GM21576 (cell line): ENCODE measurements around the gene HBG1.

Source experiments
- ATAC-seq: cut with Tn5 transposase; IDR thresholded peaks from one replicate; pipeline ENCODE4 v1.9.1; 2021; ENCODE audit warnings: mild to moderate bottlenecking, moderate library complexity; ENCODE audit not compliant: unreplicated experiment

Gene HBG1

DNA sequence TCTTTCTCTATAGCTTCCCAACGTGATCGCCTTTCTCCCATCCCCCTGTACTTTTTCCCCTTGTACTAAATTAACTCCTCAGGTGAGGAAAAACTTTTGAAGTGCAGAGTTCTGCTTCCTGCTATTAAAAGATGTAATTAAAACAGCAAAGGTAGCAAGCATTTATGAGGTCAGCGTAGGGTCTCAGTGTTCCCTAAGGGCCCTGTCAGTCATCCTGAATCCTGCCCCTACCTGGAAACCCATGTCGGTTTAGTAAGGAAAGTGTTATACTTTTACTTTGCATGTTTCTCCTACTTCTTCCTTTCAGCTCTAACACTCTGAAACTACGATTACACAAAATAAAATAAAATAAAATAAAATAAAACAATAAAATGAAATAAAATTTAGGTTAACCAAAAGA, 21.5 kb downstream of the HBG1 start:
- ATAC-seq = no peak

DNA sequence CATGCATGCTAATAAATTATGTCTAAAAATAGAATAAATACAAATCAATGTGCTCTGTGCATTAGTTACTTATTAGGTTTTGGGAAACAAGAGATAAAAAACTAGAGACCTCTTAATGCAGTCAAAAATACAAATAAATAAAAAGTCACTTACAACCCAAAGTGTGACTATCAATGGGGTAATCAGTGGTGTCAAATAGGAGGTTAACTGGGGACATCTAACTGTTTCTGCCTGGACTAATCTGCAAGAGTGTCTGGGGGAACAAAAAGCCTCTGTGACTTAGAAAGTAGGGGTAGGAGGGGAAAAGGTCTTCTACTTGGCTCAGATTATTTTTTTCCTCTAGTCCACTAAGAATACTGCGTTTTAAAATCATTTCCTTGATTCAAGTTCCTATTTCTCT, 22.0 kb downstream of the HBG1 start:
- ATAC-seq = no peak

DNA sequence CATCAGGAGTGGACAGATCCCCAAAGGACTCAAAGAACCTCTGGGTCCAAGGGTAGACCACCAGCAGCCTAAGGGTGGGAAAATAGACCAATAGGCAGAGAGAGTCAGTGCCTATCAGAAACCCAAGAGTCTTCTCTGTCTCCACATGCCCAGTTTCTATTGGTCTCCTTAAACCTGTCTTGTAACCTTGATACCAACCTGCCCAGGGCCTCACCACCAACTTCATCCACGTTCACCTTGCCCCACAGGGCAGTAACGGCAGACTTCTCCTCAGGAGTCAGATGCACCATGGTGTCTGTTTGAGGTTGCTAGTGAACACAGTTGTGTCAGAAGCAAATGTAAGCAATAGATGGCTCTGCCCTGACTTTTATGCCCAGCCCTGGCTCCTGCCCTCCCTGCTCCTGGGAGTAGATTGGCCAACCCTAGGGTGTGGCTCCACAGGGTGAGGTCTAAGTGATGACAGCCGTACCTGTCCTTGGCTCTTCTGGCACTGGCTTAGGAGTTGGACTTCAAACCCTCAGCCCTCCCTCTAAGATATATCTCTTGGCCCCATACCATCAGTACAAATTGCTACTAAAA, 22.8 kb downstream of the HBG1 start, which contains the start of gene HBB:
TSS of gene HBB (minus strand) at position 340 of the 579 bp plus-strand sequence. CDS start at position 290, 50 bp downstream.
- no peak for ATAC-seq

DNA sequence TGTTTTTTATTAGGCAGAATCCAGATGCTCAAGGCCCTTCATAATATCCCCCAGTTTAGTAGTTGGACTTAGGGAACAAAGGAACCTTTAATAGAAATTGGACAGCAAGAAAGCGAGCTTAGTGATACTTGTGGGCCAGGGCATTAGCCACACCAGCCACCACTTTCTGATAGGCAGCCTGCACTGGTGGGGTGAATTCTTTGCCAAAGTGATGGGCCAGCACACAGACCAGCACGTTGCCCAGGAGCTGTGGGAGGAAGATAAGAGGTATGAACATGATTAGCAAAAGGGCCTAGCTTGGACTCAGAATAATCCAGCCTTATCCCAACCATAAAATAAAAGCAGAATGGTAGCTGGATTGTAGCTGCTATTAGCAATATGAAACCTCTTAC, 24.2 kb downstream of the HBG1 start:
- ATAC-seq = no peak

DNA sequence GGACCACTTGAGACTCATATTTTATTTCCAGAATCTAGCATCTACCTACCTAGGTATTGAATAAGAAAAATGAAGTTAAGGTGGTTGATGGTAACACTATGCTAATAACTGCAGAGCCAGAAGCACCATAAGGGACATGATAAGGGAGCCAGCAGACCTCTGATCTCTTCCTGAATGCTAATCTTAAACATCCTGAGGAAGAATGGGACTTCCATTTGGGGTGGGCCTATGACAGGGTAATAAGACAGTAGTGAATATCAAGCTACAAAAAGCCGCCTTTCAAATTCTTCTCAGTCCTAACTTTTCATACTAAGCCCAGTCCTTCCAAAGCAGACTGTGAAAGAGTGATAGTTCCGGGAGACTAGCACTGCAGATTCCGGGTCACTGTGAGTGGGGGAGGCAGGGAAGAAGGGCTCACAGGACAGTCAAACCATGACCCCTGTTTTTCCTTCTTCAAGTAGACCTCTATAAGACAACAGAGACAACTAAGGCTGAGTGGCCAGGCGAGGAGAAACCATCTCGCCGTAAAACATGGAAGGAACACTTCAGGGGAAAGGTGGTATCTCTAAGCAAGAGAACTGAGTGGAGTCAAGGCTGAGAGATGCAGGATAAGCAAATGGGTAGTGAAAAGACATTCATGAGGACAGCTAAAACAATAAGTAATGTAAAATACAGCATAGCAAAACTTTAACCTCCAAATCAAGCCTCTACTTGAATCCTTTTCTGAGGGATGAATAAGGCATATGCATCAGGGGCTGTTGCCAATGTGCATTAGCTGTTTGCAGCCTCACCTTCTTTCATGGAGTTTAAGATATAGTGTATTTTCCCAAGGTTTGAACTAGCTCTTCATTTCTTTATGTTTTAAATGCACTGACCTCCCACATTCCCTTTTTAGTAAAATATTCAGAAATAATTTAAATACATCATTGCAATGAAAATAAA, 24.8 kb downstream of the HBG1 start:
- ATAC-seq = no peak

DNA sequence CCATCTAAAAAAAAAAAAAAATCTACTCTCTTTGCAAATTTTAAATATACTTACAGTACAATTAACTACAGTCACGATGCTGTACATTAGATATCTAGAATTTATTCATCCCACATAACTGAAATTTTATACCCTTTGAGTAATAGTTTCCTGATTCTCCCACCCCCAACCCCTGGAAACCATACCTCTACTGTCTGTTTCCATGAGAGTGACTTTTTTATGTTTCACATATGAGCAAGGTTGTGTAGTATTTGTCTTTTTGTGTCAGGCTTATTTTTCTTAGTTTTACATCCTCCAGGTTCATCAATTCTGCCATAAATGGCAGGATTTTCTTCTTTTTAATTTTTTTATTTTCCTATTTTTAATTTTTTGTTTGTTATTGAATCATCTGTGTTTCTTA, 26.0 kb downstream of the HBG1 start:
- ATAC-seq = no peak

DNA sequence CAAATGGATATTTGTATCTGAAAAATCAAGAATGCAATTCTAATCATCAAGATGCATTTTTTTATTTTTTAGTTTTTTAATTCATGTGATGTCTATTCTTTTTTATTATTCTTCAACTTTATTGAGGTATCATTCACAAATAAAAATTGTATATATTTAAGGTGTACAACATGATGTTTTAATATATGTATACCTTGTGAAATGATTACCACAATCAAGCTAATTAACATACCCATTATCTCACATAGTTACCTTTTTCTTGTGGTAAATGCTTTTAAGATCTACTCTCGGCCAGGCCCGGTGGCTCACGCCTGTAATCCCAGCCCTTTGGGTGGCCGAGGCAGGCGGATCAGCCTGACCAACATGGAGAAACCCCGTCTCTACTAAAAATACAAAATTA, 26.5 kb downstream of the HBG1 start:
- no peak for ATAC-seq

DNA sequence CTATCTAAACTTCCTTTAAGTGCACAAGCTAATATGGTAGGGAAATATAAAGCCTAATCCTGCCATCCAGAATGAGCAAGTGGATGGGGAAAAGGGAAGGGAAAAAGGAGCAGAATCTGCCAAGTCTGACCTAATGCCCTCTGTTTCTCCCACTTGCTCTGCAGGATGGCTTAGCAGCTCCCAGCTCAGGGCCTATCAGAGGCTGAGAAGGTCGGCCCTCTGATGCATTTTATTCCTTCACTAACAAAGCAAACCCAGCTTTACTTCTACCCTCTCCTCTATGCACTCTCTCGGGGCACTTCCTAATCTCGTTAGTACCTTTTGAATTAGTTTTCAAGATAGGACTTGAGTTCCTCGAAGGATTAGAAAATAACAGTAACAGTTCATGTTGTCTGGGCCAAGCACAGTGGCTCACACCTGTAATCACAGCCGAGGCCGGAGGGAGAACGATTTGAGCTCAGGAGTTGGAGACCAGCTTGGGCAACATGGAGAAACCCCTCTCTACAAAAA, 39.2 kb downstream of the HBG1 start:
- ATAC-seq = no peak

DNA sequence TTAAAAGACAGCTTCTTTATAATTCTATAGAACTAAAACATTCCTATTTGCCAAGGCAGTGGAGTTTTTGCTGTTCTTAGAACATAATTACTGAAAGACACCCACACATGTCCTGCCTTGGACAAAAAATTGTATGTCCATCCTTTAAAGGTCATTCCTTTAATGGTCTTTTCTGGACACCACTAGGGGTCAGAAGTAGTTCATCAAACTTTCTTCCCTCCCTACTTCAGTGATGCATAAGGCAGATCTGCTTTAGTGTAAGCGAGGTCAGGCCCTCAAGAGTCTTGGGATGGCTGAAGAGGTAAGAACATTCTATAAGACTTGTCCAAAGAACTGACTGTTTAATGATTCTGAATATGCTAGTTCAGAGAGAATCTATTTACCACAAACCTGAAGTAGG, 44.9 kb downstream of the HBG1 start:
- ATAC-seq = no peak

DNA sequence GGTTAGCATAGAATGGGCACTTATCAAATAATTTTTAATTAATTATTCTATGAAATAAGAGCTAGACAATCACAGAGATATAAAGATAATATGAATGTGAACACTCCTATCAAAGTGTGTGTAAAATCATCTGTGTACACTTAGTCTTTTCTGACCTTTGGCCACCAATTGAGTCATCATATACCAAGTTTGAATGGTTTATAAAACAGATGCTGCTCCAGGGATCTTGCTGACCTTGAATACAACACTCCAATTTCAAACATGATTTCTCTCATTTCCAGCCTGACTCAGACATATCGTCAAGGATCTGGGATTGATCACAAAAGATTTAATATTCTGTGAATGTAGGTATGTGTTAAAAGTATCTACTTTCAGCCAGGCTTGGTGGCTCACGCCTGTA, 46.3 kb downstream of the HBG1 start:
- ATAC-seq = no peak

DNA sequence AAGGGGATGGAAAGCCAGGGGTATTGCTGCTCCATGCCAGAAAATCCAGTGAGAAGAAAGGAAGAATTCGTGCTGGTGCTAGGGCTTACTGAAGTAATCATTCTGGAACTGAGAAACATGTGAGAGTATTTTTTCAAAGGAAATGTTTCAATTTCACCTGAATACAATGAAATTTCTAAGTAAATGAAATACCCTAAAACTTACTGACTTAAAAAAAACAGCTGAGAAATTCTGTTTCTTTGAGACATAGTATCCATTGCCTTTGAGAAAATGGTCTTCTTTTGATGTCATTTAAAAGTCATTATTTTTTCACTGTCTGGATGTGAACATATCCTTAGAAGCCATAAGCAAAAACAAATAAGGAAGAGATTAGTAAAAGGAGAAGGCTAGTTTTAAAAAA, 49.1 kb downstream of the HBG1 start, which contains the start of gene OR51V1:
TSS of gene OR51V1 (minus strand) at position 101 of the 400 bp plus-strand sequence. CDS start at position 101, 0 bp downstream.
- no peak for ATAC-seq

DNA sequence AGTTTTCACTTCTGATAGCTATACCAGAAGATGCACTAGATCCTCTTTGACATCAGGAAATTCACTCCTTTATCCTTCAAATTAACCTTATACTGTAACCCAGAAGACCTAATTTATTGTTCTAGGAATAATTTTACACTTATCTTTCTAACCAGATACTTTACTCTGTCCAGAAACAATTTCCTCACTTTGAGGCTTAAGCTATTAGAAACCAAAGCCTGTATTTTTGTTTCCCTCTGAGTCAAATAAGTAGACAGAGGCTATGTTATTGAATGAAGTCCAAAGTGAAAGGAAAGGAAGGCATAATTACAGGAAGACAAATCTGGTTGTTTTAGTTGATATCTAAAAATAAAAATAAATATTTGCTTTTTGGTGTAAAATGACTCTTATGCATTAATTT, 51.4 kb downstream of the HBG1 start:
- no peak for ATAC-seq
